Measurements from ENCODE around the gene PACSIN2. TPM values are rescaled to one million over a fixed set of nuclear protein-coding genes. Genes with fewer than 3 reads are reported as not detected.

PACSIN2 gene
- total RNA-seq, 6 experiments from 2014 or later: 21.4 to 67.0 (median 47.1) TPM

GRCh38 chr22:42877597-42878340, 137.2 kb downstream of the PACSIN2 start:
- no peak for ATAC-seq
- no peak overlapping the region for H3K4me3 ChIP-seq
- peaks cover 0 to 47% (median 18%) of the 10 kb centered on the region in 4 donors for H3K36me3 ChIP-seq
- no peaks in the 10 kb centered on the region for H3K27me3 ChIP-seq
- no peaks in the 10 kb centered on the region for H3K9me3 ChIP-seq
- DNase-seq: peak in 1 of 3 donors; percentile 50
- peaks cover 0 to 36% (median 15%) of the 10 kb centered on the region in 4 donors for H3K4me1 ChIP-seq
- H3K27ac ChIP-seq: no peak overlapping the region
- WGBS (ENCODE audit: insufficient coverage, low coverage, low lambda C conversion rate, missing lambda C conversion rate): 67% methylated on average over 7 of the region's 12 CpGs
- TF ChIP-seq, protein P1, sequence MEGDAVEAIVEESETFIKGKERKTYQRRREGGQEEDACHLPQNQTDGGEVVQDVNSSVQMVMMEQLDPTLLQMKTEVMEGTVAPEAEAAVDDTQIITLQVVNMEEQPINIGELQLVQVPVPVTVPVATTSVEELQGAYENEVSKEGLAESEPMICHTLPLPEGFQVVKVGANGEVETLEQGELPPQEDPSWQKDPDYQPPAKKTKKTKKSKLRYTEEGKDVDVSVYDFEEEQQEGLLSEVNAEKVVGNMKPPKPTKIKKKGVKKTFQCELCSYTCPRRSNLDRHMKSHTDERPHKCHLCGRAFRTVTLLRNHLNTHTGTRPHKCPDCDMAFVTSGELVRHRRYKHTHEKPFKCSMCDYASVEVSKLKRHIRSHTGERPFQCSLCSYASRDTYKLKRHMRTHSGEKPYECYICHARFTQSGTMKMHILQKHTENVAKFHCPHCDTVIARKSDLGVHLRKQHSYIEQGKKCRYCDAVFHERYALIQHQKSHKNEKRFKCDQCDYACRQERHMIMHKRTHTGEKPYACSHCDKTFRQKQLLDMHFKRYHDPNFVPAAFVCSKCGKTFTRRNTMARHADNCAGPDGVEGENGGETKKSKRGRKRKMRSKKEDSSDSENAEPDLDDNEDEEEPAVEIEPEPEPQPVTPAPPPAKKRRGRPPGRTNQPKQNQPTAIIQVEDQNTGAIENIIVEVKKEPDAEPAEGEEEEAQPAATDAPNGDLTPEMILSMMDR (IDR thresholded peaks at IDR 0.05): no peak
- no peak for TF ChIP-seq POLR2A (IDR thresholded peaks at IDR 0.05)
- intact Hi-C loops (cut with DNase I): loop anchor here in 1 of 2 donors (10.0 kb wide), 1 partner anchor 107 kb away; no protein-coding TSS in a partner anchor

- Histone ChIP-seq H3K4me3 (no peak overlapping the region), H3K27ac (no peak overlapping the region), H3K4me1 (peaks cover 0 to 30% (median 13%) of the 10 kb centered on the region in 4 donors), H3K36me3 (peaks cover 0 to 53% (median 18%) of the 10 kb centered on the region in 4 donors), H3K9me3 (no peaks in the 10 kb centered on the region), H3K27me3 (no peaks in the 10 kb centered on the region)
- ATAC-seq (no peak), DNase-seq (no peak)
- 80% methylated on average over 1 of the region's 8 CpGs for WGBS (ENCODE audit: insufficient coverage, low coverage, low lambda C conversion rate, missing lambda C conversion rate)
- no peak for TF ChIP-seq POLR2A (IDR thresholded peaks at IDR 0.05)
- TF ChIP-seq, protein P1 (IDR thresholded peaks at IDR 0.05): no peak
- intact Hi-C loops (cut with DNase I): loop anchor here in 1 of 2 donors (10.0 kb wide), 1 partner anchor 108 kb away; no protein-coding TSS in a partner anchor
These were observed 137.8 kb downstream of the PACSIN2 start for GRCh38 chr22:42877158-42877557.

GRCh38 chr22:42876041-42876440, 138.9 kb downstream of the PACSIN2 start:
- H3K4me3 ChIP-seq: no peak overlapping the region
- no peaks in the 10 kb centered on the region for H3K27me3 ChIP-seq
- peaks cover 0 to 62% (median 18%) of the 10 kb centered on the region in 4 donors for H3K36me3 ChIP-seq
- DNase-seq (peak in 1 of 3 donors; percentile 45), ATAC-seq (no peak)
- TF ChIP-seq, protein P1 (IDR thresholded peaks at IDR 0.05): no peak
- no peak for TF ChIP-seq POLR2A (IDR thresholded peaks at IDR 0.05)
- intact Hi-C loops (cut with DNase I): loop anchor here in 1 of 2 donors (10.0 kb wide), 1 partner anchor 109 kb away; no protein-coding TSS in a partner anchor
- no peak overlapping the region for H3K27ac ChIP-seq
- 100% methylated on average over 2 of the region's 17 CpGs for WGBS (ENCODE audit: insufficient coverage, low coverage, low lambda C conversion rate, missing lambda C conversion rate)
- H3K4me1 ChIP-seq: peaks cover 0 to 19% (median 7%) of the 10 kb centered on the region in 4 donors
- no peaks in the 10 kb centered on the region for H3K9me3 ChIP-seq

GRCh38 chr22:42874010-42874409, 140.9 kb downstream of the PACSIN2 start:
- no peak for TF ChIP-seq POLR2A (IDR thresholded peaks at IDR 0.05)
- TF ChIP-seq, protein P1 (IDR thresholded peaks at IDR 0.05): no peak
- peaks cover 0 to 7% (median 2%) of the 10 kb centered on the region in 4 donors for H3K4me1 ChIP-seq
- H3K36me3 ChIP-seq: peaks cover 0 to 67% (median 17%) of the 10 kb centered on the region in 4 donors
- ATAC-seq (no peak), DNase-seq (peak in 1 of 3 donors; percentile 13)
- WGBS (ENCODE audit: insufficient coverage, low coverage, low lambda C conversion rate, missing lambda C conversion rate): 93% methylated on average over 4 of the region's 7 CpGs
- no peak overlapping the region for H3K27ac ChIP-seq
- H3K9me3 ChIP-seq: no peaks in the 10 kb centered on the region
- H3K27me3 ChIP-seq: no peaks in the 10 kb centered on the region
- intact Hi-C loops (cut with DNase I): loop anchor here in 1 of 2 donors (10.0 kb wide), 1 partner anchor 111 kb away; no protein-coding TSS in a partner anchor
- no peak overlapping the region for H3K4me3 ChIP-seq
